RWPE2 (cell line): ENCODE measurements around the gene LTBP2.

Experiments
- ATAC-seq: fragments of 200-7000 bp; cut with Tn5 transposase; 3 replicates; pipeline ENCODE4 v1.9.1; 2021; ENCODE audit warnings: low read depth
- DNase-seq: peaks from one replicate; pipeline ENCODE4 v3.0.0-alpha.2; 2020; ENCODE audit warnings: low spot score
- H3K27ac ChIP-seq: fragments of 450-650 bp; 2 replicates; pipeline ENCODE4 v1.5.1; 2017; ENCODE audit warnings: mild to moderate bottlenecking; ENCODE audit not compliant: poor library complexity, severe bottlenecking
- H3K27me3 ChIP-seq: fragments of 250-450 bp; sonication (Bioruptor Pico); 2 replicates; pipeline ENCODE4 v1.5.1; 2021; ENCODE audit warnings: mild to moderate bottlenecking, moderate library complexity; ENCODE audit not compliant: insufficient read depth, poor library complexity, severe bottlenecking
- H3K36me3 ChIP-seq: fragments of 250-450 bp; sonication (Bioruptor Pico); 2 replicates; pipeline ENCODE4 v1.5.1; 2020; ENCODE audit warnings: low read depth, mild to moderate bottlenecking, moderate library complexity
- H3K4me1 ChIP-seq: fragments of 250-450 bp; sonication (Bioruptor Pico); 2 replicates; pipeline ENCODE4 v1.5.1; 2021; ENCODE audit warnings: mild to moderate bottlenecking, moderate library complexity; ENCODE audit not compliant: insufficient read depth, poor library complexity, severe bottlenecking
- H3K4me3 ChIP-seq: fragments of 250-450 bp; sonication (Bioruptor Pico); 2 replicates; pipeline ENCODE4 v1.5.1; 2021; ENCODE audit warnings: mild to moderate bottlenecking, moderate library complexity; ENCODE audit not compliant: severe bottlenecking
- H3K9me3 ChIP-seq: fragments of 250-450 bp; sonication (Bioruptor Pico); 2 replicates; pipeline ENCODE4 v1.5.1; 2021; ENCODE audit warnings: mild to moderate bottlenecking, moderate library complexity; ENCODE audit not compliant: severe bottlenecking
- CTCF ChIP-seq: fragments of 450-650 bp; IDR thresholded peaks from one replicate; pipeline ENCODE4 v1.5.1; 2017; ENCODE audit warnings: mild to moderate bottlenecking, moderate library complexity; ENCODE audit not compliant: poor library complexity, severe bottlenecking

Gene LTBP2

DNA sequence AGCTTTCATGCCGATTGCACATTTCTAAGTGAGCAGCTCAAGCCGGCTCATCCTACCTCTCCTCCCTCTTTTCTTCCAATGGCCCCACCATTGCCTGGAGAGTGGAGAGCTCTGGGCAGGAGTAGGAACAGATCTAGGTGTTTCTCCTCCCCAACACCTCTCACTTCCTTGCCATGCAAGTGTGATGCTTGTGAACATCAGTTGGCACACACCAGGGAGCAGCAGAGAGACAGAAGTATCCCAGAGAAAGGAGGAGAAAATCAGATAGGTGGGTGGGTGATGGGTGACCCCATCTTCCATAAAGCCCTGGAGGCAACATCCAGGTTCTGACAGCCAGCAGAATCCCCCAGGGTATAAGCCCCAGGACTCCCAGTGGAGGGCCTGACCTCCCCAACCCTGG, 146.7 kb downstream of the LTBP2 start:
- Histone ChIP-seq H3K27ac (no peak overlapping the region), H3K9me3 (no peaks in the 10 kb centered on the region), H3K4me1 (no peaks in the 10 kb centered on the region), H3K36me3 (no peaks in the 10 kb centered on the region), H3K4me3 (no peak overlapping the region), H3K27me3 (no peaks in the 10 kb centered on the region)
- ATAC-seq (no peak), DNase-seq (no peak)
- no peak for TF ChIP-seq CTCF

- H3K36me3 ChIP-seq, result no peaks in the 10 kb centered on the region
- H3K27ac ChIP-seq, result no peak overlapping the region
- no peak overlapping the region for H3K4me3 ChIP-seq
- no peaks in the 10 kb centered on the region for H3K27me3 ChIP-seq
- DNase-seq (no peak), ATAC-seq (no peak)
- no peaks in the 10 kb centered on the region for H3K4me1 ChIP-seq
- TF ChIP-seq CTCF, result no peak
- H3K9me3 ChIP-seq, result no peaks in the 10 kb centered on the region
Measured at GRCh38 chr14:74464785-74465184, 147.3 kb downstream of the LTBP2 start.

GRCh38 chr14:74463697-74464096, 148.3 kb downstream of the LTBP2 start:
- no peak for TF ChIP-seq CTCF
- no peaks in the 10 kb centered on the region for H3K4me1 ChIP-seq
- no peak for DNase-seq
- no peaks in the 10 kb centered on the region for H3K27me3 ChIP-seq
- no peak overlapping the region for H3K27ac ChIP-seq
- no peak for ATAC-seq
- no peaks in the 10 kb centered on the region for H3K9me3 ChIP-seq
- no peak overlapping the region for H3K4me3 ChIP-seq
- H3K36me3 ChIP-seq, result no peaks in the 10 kb centered on the region

- Histone ChIP-seq H3K27ac (no peak overlapping the region), H3K9me3 (no peaks in the 10 kb centered on the region), H3K36me3 (no peaks in the 10 kb centered on the region), H3K27me3 (no peaks in the 10 kb centered on the region), H3K4me1 (no peaks in the 10 kb centered on the region), H3K4me3 (no peak overlapping the region)
- ATAC-seq, result no peak
- no peak for TF ChIP-seq CTCF
- no peak for DNase-seq
Measured at GRCh38 chr14:74462993-74463392, 149.0 kb downstream of the LTBP2 start.

- Histone ChIP-seq H3K9me3 (no peaks in the 10 kb centered on the region), H3K27me3 (no peaks in the 10 kb centered on the region), H3K36me3 (no peaks in the 10 kb centered on the region), H3K4me3 (no peak overlapping the region), H3K4me1 (no peaks in the 10 kb centered on the region), H3K27ac (no peak overlapping the region)
- ATAC-seq, result no peak
- DNase-seq, result no peak
- no peak for TF ChIP-seq CTCF
Measured at GRCh38 chr14:74459976-74460375, 152.1 kb downstream of the LTBP2 start.
